SK-MEL-5 (cell line): ENCODE results near the gene PCDHA2. TPM values are rescaled to one million over a fixed set of nuclear protein-coding genes. Genes with fewer than 3 reads are reported as not detected.
"Not testable (repeated sequence)": the region's sequence is repeated elsewhere in the genome, so short reads cannot be mapped to it uniquely, and the experiment has no call there.

ENCODE experiments used
- DNase-seq: peaks from one replicate; pipeline ENCODE4 v3.0.0-alpha.2; 2016; ENCODE audit warnings: low read depth, low spot score
- in situ Hi-C: cut with HindIII; loops from 2 replicates; pipeline ENCODE4 v1.10.0; 2016; ENCODE audit warnings: low sequenced_read_pairs, high pct_unique_total_duplicates, low pct_unique_long_range_greater_than_20kb
- total RNA-seq: library from RNA; depleted of rRNA; stranded (reverse); fragments of >200 nt; shearing (Covaris generic); gene quantifications from 2 replicates; pipeline ENCODE4 v1.2.3, GENCODE V29; 2014

PCDHA2 gene
- total RNA-seq, 1 experiment from 2014 or later, result 0.08 TPM

- in situ Hi-C loops, result no loop called here
- DNase-seq, result peak; percentile 53
These were observed 12.5 kb downstream of the PCDHA2 start, which contains the start of gene PCDHA4 for GRCh38 chr5:140806834-140807775. Gene PCDHA4, plus strand, starts transcription at chr5:140807068.

GRCh38 chr5:140808241-140808888 is 13.7 kb downstream of the PCDHA2 start:
- DNase-seq, in situ Hi-C loops: not testable (repeated sequence)

- no peak for DNase-seq
- in situ Hi-C loops, result no loop called here
These were observed 14.2 kb downstream of the PCDHA2 start for GRCh38 chr5:140808889-140809291.

- in situ Hi-C loops, result no loop called here
- peak; percentile 58 for DNase-seq
These were observed 27.0 kb downstream of the PCDHA2 start, which contains the start of gene PCDHA5 for GRCh38 chr5:140821375-140822280. Gene PCDHA5, plus strand, starts transcription at chr5:140821613.

- no peak for DNase-seq
- in situ Hi-C loops, result no loop called here
These were observed 27.6 kb downstream of the PCDHA2 start for GRCh38 chr5:140822281-140822629.

- in situ Hi-C loops, result not testable (repeated sequence)
These were observed 28.3 kb downstream of the PCDHA2 start for GRCh38 chr5:140822969-140823368.

GRCh38 chr5:140823475-140823874 is 28.8 kb downstream of the PCDHA2 start:
- in situ Hi-C loops, result no loop called here
- DNase-seq, result no peak

More at GRCh38 chr5:140822969-140823368, 28.3 kb downstream of the PCDHA2 start:
- DNase-seq, result not testable (repeated sequence)

- in situ Hi-C loops, result no loop called here
- DNase-seq, result no peak
These were observed 33.2 kb downstream of the PCDHA2 start, which contains the start of gene PCDHA6 for GRCh38 chr5:140827704-140828361. Gene PCDHA6, plus strand, starts transcription at chr5:140827960. Its CDS starts 132 bp downstream, at chr5:140828092.

DNA sequence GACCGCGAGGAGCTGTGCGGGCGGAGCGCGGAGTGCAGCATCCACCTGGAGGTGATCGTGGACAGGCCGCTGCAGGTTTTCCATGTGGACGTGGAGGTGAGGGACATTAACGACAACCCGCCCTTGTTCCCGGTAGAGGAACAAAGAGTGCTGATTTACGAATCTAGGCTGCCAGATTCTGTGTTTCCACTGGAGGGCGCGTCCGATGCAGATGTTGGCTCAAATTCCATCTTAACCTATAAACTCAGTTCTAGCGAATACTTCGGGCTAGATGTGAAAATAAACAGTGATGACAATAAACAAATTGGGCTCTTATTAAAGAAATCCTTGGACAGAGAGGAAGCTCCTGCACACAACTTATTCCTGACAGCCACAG is 33.7 kb downstream of the PCDHA2 start:
- in situ Hi-C loops, result no loop called here
- no peak for DNase-seq

DNA sequence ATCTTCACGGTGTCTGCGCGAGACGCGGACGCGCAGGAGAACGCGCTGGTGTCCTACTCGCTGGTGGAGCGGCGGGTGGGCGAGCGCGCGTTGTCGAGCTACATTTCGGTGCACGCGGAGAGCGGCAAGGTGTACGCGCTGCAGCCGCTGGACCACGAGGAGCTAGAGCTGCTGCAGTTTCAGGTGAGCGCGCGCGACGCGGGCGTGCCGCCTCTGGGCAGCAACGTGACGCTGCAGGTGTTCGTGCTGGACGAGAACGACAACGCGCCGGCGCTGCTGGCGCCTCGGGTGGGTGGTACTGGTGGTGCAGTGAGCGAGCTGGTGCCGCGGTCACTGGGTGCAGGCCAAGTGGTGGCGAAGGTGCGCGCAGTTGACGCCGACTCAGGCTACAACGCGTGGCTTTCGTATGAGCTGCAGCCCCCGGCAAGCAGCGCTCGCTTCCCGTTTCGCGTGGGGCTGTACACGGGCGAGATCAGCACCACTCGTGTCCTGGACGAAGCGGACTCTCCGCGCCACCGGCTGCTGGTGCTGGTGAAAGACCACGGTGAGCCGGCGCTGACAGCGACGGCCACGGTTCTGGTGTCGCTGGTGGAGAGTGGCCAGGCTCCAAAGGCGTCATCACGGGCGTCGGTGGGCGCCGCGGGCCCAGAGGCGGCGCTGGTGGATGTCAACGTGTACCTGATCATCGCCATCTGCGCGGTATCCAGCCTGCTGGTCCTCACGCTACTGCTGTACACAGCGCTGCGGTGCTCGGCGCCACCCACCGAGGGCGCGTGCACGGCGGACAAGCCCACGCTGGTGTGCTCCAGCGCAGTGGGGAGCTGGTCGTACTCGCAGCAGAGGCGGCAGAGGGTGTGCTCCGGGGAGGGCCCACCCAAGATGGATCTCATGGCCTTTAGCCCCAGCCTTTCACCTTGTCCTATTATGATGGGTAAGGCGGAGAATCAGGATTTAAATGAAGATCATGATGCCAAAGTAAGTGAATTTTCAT is 35.2 kb downstream of the PCDHA2 start:
- in situ Hi-C loops, DNase-seq: not testable (repeated sequence)

DNA sequence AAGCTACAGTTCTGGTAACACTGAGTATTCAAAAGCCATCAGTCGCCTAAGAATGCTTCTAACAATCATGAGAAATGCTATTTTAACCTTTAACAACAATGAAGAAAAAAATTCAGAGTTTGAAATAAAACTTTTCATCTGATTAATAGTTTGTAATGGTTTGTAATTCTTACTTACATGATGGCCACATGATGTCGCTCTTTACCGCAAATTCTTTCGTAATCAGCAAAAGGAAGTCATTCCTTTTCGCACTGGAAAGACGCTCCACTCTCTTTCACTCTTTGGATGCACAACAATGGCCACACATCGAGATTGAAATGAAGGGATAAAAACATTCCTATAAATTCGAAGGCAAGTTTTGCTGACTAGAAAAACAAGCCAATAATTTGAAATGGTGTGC is 39.3 kb downstream of the PCDHA2 start, which contains the start of gene PCDHA7:
Gene PCDHA7 (plus strand): TSS at position 277 of the 400 bp plus-strand sequence. CDS start 115 bp downstream, at position 392.
- peak; percentile 64 for DNase-seq
- in situ Hi-C loops, result no loop called here

- in situ Hi-C loops, result not testable (repeated sequence)
- peak; percentile 39 for DNase-seq
These were observed 39.9 kb downstream of the PCDHA2 start for GRCh38 chr5:140834439-140835008.

- in situ Hi-C loops, result no loop called here
- DNase-seq, result no peak
These were observed 41.2 kb downstream of the PCDHA2 start for GRCh38 chr5:140835622-140836510.

DNA sequence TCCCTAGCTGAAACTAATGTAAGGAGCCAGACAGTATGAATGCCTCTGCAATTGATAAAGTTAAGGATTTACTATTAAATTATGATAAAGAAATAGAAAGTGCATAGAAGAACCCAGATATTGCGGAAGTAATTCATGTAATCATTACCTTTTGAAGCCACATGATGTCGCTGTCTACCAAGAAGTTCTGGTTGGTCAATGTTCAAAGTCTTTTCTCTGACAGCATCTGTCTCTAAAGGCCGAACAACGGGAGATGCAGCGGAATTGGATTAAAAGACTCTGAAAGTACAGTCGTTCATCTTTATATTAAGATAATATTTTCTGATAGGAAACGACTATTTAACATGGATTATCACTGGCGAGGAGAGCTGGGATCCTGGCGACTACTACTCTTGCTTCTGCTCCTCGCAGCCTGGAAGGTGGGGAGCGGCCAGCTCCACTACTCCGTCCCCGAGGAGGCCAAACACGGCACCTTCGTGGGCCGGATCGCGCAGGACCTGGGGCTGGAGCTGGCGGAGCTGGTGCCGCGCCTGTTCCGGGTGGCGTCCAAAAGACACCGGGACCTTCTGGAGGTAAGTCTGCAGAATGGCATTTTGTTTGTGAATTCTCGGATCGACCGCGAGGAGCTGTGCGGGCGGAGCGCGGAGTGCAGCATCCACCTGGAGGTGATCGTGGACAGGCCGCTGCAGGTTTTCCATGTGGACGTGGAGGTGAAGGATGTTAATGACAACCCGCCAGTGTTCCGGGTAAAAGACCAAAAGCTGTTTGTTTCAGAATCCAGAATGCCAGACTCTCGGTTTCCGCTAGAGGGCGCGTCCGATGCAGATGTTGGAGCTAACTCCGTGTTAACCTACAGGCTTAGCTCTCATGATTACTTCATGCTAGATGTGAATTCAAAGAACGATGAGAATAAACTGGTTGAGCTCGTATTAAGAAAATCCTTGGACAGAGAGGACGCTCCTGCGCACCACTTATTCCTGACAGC is 46.6 kb downstream of the PCDHA2 start, which contains the start of gene PCDHA8:
Gene PCDHA8 (plus strand): TSS at position 210 of the 985 bp plus-strand sequence. CDS start 135 bp downstream, at position 345.
- in situ Hi-C loops, result no loop called here
- peak; percentile 55 for DNase-seq
